GM18520 (cell line): ENCODE results near the gene RAP1GAP.
"Not testable (repeated sequence)": the region's sequence is repeated elsewhere in the genome, so short reads cannot be mapped to it uniquely, and the experiment has no call there.

Source experiments
- ATAC-seq: cut with Tn5 transposase; IDR thresholded peaks from one replicate; pipeline ENCODE4 v1.9.1; 2021; ENCODE audit not compliant: unreplicated experiment

RAP1GAP gene

DNA sequence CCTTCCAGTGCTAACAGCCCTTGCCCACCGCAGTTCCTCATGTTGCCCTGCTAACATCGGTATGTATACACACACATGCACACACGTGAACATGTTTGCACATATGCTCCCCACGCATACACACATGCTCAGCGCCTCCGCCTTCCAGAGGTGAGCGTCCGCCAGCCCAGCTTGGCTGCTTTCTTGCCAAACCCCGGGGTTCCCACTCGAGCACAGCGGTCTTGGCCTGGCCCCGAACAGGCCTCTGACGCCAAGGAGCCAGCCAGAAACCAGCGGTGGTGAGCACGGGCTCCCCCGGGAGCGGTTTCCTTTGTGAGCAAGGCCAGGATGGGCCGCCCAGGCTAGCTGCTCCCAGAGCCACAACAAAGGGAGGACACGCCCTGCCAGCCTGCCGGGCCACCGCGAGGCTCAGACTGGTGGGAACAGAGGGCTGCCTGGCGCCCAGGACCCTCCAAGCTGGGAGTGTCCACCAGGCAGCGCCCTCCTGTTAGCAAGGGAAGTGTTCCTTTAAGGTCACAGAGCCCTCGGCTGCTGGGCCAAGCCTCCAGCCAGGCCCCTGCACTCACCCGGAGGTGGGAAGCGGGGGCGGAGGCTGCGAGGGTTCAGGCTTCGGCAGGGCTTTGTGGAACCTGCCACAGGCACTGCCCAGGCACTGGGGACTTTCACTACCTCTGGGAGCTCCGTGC lies 94.5 kb downstream of the RAP1GAP start:
- ATAC-seq, result no peak

DNA sequence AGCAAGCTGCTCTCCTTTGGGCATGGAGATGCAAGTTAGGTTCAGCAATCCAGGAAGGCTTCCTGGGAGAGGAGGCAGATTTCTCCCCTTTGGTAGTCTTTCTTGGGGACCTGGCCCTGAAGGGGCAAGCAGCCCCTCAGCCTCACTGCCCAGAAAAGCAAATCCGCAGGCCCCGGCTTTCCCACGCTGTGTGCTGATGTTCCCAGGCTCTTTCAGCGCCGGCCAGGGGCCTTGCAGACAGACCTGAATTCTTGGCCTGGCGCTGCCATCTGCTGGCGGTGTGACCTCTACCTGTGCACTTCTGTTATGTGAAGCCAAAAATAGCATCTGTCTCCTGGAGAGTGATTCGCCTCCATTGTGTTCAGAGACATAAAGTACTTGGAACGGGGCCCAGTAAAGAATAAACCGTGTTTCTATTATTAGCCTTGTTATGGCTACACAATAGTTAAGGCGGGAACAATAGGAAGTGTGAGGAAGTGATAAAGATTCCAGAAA lies 95.1 kb downstream of the RAP1GAP start:
- no peak for ATAC-seq

DNA sequence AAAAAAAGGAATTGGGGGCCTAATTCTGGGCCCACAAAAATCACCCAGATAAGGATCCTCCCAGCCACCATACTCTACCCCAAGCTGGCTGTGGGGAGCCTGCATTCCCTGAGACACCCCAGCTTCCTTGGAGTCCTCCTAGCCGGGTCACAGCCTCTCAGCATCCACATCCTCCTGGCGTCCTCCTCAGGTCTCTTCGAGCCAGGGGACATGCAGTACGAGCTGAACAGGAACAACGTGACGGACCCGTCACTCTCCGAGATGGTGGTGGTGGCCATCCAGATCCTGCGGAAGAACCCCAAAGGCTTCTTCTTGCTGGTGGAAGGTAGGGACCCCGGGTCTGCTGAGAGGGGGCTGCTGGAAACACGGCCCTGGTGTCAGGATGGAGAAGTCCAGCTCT lies 95.7 kb downstream of the RAP1GAP start:
- ATAC-seq, result no peak

DNA sequence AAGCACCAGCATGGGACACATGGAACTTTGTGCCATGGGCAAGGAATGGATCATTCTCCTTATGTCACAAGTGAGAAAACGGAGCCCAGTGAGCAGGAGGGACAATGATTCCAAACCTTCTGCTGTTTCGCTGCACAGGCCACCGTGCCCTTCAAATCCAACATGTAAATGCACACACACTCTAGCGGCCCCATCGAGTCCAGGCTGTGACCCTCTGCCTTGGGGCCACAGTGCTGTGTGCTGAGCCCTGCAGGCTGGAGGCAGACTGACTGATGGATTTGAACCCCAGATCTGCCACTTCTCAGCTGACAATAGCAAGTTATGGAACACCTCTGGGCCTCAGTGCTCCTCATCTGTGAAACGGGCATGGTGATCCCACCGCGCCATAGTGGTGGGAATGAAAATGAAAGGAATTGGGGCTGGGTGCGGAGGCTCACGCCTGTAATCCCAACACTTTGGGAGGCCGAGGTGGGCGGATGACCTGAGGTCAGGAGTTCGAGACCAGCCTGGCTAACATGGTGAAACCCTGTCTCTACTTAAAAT lies 96.4 kb downstream of the RAP1GAP start:
- ATAC-seq, result no peak

DNA sequence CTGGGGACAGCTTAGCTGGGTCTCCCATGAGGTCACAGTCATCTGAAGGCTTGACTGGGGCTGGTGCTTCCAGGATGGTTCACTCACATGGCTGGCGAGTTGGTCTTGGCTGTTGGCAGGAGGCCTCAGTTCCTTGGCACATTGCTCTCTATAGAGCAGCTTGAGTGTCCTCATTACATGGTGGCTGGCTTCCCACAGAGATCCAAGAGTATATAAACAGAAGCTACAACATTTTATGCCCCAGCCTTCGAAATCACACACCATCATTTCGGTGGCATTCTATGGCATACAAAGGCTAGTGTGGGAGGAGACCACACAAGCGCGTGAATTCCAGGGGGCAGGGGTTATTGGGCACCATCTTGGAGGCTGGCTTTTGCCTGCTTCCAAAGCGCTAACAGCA lies 96.9 kb downstream of the RAP1GAP start:
- no peak for ATAC-seq

DNA sequence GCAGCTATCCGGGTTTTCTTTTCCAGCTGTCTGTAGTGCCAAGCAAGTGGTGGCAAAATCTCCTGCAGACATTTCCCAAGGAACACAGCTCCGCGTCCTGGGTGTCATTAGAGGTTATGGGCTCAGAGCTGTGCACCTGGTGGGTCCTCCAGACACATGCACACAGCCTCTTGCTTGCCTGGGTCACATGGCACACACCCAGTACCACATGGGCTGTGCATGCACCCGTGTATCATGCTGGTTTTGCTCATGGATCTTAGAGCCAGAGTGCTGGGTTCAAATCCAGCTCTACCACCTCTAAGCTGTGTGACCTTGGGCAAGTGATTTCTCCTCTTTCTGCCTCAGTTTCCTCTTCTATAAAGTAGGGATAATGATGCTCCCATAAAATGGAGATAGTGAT lies 98.3 kb downstream of the RAP1GAP start:
- no peak for ATAC-seq

DNA sequence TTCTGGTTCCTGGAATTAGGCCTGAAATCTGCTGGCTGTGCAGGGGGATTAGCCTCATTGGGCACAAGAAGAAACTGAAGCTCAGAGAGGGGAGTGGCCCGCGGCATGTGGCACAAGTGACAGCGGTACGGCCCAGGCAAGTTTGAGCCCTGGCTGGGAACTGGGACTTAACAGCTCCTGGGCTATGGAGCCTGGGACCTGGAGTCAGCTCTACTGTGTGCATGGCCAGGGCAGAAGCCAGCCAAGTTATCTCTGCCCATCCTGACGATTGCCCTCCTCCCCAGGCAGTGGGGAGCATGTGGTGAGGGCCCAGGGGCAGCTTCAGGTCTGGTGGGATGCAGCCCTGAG lies 98.7 kb downstream of the RAP1GAP start:
- ATAC-seq, result no peak

DNA sequence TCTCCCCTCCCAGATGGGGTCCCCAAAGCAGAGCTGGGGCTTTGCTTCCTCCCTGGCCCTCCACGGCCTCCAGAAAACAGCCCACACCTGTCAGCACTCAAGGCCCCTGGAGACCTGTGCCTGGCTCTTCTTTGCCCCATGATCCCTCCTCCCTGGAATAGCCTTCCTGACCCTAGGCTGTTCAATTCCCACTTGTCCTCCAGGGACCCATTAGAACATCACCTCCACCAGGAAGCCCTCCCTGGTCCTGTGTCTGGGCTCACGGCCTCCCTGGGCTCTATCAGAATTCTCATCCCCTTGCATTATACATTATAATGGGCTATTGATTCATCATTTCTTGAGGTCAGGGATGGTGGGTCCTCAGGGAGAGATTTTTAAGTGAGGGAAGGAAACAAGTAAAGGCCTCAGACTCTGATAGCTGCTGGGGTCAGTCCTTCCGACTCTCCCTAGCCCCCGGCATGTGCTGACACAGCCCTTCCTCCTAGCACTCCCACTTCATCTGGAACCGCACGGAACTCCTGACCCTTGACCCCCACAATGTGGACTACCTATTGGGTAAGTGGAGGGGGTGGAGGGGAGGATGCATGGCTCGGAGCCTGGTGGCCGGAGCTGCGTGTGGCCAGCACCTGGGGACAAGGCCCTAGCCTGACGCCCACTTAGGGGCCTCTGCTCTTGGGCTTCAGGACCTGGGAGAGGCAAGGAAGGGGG lies 99.2 kb downstream of the RAP1GAP start:
- ATAC-seq, result no peak

DNA sequence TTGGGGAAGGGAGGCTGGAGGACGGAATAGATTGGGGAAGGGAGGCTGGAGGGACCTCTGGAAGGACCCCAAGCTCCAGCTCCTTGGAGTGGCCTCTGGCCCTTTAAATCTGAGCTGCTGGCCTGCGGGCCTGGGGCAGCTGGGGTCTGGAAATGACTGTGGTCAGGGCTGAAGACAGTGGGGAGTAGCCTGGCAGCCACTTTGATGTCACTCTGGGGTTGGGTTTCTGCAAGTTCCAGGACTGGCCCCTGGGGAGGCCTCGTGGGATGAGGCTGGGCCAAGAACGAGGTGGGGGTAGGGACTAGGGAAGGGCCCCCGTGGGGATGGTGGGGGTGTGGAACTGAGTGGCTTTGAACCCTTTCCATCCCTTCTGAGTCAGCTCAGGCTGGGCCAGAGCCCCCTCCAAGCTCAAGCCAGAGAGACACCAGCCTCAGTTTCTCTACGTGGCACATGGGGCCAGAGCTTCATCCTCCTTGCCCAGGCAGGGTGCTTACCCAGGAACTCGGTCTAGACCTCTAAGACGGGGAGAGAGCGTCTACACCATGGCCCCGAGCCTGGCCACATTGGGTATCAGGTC lies 100.3 kb downstream of the RAP1GAP start:
- no peak for ATAC-seq

DNA sequence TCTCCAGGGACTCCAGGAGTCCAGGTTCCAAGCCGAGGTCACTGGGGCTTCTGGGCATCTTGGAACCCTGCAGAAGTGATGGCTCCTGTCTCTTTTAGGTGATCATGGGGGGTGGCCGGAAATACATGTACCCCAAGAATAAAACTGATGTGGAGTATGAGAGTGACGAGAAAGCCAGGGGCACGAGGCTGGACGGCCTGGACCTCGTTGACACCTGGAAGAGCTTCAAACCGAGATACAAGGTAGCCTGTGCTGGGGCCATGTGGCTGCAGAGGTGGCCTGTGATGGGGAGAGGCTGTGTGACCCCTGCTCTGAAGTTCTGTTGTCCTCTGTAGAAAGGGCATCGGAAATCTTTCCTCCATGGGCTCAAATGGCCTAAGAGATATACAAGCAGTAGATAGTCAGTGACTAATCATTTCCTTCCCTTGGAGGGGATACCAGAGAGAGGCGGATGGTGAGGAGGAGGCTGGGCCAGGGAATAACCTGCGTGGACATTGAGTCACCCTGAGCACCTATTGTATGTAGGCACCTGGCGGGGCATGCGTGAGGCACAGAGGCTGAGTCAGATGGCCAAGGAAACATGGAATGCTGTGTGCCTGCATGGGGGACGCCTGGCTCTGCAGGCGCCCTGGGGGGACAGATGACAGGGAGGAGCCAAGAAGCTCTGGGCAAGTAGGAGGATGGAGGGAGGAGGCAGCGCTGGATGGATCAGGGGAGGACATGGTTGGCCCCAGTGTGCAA lies 101.0 kb downstream of the RAP1GAP start:
- ATAC-seq, result no peak

DNA sequence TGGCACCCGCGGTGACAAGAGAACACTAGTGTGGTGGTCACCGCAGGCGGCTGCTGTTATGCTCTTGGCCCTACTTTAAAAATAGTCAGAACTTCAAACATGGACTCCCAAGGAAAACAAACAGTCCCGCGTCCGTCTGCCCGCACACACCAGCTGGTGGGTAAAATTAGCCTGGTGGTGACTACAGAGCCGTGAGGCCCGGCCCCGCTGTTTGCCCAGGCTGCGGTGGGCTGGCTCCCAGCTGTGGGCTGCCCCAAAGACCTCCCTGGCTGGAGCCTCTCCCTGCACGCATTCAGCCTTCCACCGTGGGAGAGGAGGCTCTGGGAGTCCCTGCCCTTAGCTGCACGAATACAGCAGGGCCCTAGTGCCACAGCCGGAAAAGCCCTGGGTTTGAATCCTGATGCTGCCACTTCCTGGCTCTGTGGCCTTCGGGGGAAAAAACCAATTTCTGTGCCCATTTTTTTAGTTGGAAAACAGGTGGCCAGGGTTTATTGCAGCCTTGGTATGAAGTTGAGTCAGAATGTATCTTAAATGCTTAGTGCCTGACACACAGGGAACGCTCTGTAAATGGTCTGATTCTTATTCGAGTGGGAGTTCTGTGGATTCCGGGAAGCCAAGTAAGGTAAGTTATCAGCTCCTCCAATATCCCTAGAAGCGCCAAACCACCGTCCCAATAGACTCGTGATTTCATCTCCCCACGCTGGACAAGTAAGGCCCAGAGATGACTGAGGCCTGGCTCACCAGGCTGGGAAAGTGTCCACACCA lies 101.7 kb downstream of the RAP1GAP start:
- ATAC-seq, result no peak

DNA sequence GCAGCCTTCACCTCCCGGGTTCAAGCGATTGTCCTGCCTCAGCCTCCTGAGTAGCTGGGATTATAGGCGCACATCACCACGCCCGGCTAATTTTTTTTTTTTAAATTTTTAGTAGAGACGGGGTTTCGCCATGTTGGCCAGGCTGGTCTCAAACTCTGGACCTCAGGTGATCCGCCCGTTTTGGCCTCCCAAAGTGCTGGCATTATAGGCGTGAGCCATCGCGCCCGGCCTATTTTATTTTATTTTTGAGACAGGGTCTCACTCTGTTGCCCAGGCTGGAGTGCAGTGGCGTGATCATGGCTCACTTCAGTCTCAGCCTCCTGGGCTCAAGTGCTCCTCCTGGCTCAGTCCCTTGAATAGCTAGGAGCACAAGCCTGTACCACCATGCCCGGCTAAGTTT lies 102.8 kb downstream of the RAP1GAP start:
- ATAC-seq, result not testable (repeated sequence)

DNA sequence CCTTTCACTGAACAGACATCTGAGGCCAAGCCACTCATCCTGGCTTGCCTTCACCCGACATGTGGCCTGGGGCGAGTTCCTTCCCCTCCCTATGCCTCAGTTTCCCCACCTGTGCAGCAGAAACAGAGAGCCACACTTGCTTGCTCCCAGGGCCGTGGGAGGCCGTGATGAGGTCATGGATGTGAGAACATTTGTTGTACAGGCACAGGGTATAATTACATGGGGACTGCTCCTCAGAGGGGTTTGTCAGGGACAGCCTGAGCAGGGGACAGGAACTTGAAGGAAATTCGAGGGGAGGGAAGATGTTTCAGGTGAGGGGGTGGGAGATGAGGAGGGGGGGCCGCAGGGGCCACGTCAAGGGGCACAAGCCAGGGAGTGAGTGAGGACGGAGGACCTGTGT lies 103.9 kb downstream of the RAP1GAP start:
- ATAC-seq, result no peak

DNA sequence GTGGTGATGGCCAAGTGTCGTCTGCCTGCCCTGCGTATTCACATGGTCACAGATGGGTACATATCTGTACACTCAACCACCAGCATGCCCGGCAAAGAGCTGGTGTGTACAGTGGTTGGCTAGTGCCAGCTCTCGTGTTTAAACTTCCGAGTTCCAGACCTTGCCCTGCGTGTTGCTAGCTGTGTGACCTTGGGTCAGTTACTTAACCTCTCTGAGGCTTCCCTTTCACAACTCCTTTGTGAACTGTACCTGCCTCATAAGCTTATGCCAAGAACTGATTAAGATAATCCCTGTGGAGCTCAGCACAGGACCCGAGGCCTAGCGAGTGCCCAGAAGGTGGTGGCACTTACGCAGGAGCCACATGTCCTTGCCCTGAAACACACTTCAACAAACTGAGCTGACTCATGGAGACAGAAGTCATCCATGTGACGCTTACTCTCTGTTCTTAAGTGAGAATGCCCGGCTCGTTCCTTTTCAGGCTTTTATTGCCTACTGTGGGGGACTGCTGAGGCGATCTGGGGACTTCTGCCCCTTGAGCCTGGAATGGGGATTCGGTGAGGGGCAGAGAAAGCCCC lies 104.5 kb downstream of the RAP1GAP start:
- no peak for ATAC-seq

DNA sequence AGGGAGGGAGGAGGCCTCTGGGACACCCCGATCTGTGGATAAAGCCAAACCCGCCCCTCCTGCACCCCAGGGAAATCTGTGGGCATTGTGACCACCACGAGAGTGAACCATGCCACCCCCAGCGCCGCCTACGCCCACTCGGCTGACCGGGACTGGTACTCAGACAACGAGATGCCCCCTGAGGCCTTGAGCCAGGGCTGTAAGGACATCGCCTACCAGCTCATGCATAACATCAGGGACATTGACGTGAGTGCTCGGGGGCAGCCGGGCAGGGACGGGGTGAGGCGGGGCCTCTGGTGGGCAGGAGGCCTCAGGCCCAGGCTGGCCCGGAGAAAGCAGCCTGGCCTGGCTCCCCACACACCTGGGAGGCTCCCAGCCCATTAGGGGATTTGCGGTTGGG lies 105.2 kb downstream of the RAP1GAP start:
- ATAC-seq, result no peak

DNA sequence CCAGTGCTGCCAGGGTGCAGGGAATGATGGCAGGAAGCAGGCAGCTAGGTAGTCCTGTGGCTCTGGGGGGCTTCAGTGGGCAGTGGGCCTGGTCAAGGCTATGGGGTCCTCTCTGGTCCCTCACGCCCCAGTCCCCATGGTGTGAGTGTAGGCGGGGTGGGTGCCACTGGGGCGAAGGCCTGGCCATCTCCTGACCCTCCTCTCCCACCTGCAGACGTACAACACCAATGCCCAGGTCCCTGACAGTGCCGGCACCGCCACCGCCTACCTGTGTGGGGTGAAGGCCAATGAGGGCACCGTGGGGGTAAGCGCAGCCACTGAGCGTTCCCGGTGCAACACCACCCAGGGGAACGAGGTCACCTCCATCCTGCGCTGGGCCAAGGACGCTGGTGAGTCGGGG lies 106.3 kb downstream of the RAP1GAP start:
- ATAC-seq, result no peak

DNA sequence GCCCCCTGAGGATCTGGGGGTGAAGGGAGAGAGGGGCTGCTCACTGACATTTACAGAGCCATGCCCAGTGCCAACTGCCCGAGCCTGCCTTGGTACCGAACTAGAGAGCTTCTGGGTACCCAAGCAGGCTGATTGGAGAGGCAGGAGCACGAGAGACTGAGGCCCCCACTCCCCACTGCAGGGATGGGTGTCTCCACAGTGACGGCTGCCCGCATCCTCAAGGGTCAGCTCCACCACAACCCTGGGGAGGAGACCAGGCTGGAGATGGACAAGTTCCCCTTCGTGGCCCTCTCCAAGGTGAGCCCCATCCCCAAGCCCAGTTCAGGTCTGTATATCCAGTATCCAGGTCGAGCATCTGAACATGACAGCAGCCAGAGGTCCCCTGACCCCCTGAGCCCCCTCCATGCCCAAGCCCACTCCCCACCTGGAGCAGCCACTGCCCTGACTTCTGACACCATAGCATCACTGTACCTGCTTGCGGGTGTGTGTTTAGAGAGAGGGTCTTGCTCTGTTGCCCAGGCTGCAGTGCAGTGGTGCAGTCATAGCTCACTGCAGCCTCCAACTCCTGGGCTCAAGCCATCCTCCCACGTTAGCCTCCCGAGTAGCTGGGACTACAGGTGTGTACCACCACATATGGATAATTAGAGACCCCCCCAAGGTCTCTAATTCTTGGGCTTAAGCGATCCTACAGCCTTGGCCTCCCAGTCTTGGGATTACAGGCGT lies 108.1 kb downstream of the RAP1GAP start:
- ATAC-seq, result no peak

DNA sequence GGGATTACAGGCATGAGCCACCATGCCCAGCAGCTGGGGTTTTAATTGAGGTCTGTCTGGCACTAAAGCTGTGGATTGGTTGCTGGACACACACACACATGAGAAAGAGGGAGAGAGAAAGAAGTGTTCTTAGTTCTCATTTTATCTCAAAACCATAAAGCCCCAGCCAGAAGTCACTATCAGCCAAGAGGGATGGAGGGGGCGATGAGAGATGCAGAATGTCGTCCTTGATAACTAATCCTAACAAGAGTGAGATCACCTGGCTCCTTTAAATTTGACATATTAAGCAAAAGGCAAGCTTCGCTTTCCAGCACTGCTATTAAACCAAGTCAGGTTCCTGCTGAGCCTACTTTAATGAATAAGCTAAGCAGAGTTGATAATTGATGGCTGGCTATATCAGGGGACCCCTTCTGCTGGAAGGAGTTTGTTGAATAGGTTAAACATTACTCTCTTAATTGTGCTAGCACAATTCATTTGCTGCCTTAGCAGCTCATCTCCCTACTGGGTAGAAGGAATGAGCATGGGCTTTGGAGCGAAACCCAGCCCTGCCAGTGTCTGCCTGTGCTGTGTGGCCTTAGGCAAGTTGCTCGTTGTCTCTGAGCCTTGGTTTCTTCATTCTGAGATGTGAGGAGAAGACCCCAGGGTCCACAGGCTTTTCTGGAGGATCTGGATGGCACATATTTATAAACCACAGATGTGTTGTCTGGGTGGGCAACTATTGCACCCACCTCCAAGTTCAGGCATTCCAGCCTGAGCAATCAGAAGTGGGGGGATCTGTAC lies 109.2 kb downstream of the RAP1GAP start:
- ATAC-seq, result no peak
